Suprapubic skin (tissue), 4 donors: ENCODE data around the gene RBM14. TPM values are rescaled to one million over a fixed set of nuclear protein-coding genes. Genes with fewer than 3 reads are reported as not detected.

Experiments used
- DNase-seq, 2 donors: peaks; one replicate each; pipeline ENCODE4 v3.0.0-alpha.2; 2019; ENCODE audit warnings: low spot score in 2 of 2
- H3K27ac ChIP-seq: fragments of 200-600 bp; sonication (generic); one replicate; pipeline ENCODE4 v1.5.1; 2019
- H3K27me3 ChIP-seq: fragments of 200-600 bp; sonication (generic); one replicate; pipeline ENCODE4 v1.5.1; 2019
- H3K36me3 ChIP-seq: fragments of 200-600 bp; sonication (generic); one replicate; pipeline ENCODE4 v1.5.1; 2019
- H3K4me1 ChIP-seq: fragments of 200-600 bp; sonication (generic); one replicate; pipeline ENCODE4 v1.5.1; 2019
- H3K4me3 ChIP-seq: fragments of 200-600 bp; sonication (generic); one replicate; pipeline ENCODE4 v1.5.1; 2019; ENCODE audit warnings: mild to moderate bottlenecking
- H3K9me3 ChIP-seq: fragments of 200-600 bp; sonication (generic); one replicate; pipeline ENCODE4 v1.5.1; 2019
- EP300 ChIP-seq: sonication (generic); formaldehyde crosslinking; IDR thresholded peaks from one replicate; pipeline ENCODE4 v1.6.1; 2017; ENCODE audit warnings: antibody characterized with exemption
- POLR2A ChIP-seq, 2 donors: fragments of 450-650 bp; IDR thresholded peaks; one replicate each; pipeline ENCODE4 v1.6.1; 2017; ENCODE audit warnings: antibody characterized with exemption in 2 of 2, mild to moderate bottlenecking in 2 of 2, moderate library complexity in 2 of 2
- POLR2AphosphoS5 ChIP-seq, 3 donors: sonication (generic); formaldehyde crosslinking; IDR thresholded peaks; one replicate each; pipeline ENCODE4 v1.6.1; 2017; ENCODE audit warnings: antibody characterized with exemption in 3 of 3
- WGBS: methylation state at CpG from one replicate; pipeline ENCODE4 v1.1.5; 2018; 5-methylcytosine and 5-hydroxymethylcytosine counted together
- total RNA-seq, 4 donors: library from RNA; depleted of rRNA; stranded (reverse); fragments of >200 nt; gene quantifications; one replicate each; pipeline ENCODE4 v1.1.0, GENCODE V29; 2016
- TF ChIP-seq, protein P1 (sequence below), 2 donors: fragments of 200-600 bp in 1 of 2; fragments of 450-650 bp in 1 of 2; sonication (generic) in 1 of 2; IDR thresholded peaks; one replicate each; pipeline ENCODE4 v1.5.1; 2016 to 2019; ENCODE audit warnings: antibody characterized with exemption in 2 of 2, mild to moderate bottlenecking in 1 of 2, moderate library complexity in 1 of 2

Gene RBM14
- total RNA-seq, 4 donors from 2014 or later: 53.2 to 96.1 (median 84.5) TPM

DNA sequence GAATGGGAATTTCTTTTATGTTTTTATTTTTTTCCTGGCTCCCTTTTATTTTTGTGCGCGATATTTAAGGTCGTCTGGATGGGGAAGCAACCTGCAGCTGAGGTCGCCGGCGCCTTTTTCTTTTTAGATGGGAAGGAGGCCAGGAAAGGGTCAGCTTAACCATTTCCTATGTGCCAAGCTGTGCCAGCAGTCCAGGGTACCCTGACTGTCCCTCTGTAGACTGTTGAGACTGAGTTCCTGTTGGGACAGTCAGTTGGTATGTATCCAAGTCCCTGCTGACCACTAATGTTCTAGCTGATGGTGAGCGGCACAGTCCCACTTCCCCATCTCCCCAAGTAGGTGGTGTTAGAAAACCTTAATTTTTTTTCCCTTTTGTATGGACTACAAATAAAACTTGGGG is 10.5 kb downstream of the RBM14 start:
- TF ChIP-seq, protein P1, sequence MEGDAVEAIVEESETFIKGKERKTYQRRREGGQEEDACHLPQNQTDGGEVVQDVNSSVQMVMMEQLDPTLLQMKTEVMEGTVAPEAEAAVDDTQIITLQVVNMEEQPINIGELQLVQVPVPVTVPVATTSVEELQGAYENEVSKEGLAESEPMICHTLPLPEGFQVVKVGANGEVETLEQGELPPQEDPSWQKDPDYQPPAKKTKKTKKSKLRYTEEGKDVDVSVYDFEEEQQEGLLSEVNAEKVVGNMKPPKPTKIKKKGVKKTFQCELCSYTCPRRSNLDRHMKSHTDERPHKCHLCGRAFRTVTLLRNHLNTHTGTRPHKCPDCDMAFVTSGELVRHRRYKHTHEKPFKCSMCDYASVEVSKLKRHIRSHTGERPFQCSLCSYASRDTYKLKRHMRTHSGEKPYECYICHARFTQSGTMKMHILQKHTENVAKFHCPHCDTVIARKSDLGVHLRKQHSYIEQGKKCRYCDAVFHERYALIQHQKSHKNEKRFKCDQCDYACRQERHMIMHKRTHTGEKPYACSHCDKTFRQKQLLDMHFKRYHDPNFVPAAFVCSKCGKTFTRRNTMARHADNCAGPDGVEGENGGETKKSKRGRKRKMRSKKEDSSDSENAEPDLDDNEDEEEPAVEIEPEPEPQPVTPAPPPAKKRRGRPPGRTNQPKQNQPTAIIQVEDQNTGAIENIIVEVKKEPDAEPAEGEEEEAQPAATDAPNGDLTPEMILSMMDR (IDR thresholded peaks at IDR 0.05): no peak
- TF ChIP-seq POLR2AphosphoS5 (IDR thresholded peaks at IDR 0.05): no peak
- TF ChIP-seq POLR2A (IDR thresholded peaks at IDR 0.05): no peak
- TF ChIP-seq EP300: no peak
- Histone ChIP-seq H3K4me3 (no peak overlapping the region), H3K27ac (no peak overlapping the region), H3K9me3 (no peaks in the 10 kb centered on the region), H3K27me3 (no peaks in the 10 kb centered on the region), H3K36me3 (peaks cover 72% of the 10 kb centered on the region), H3K4me1 (peaks cover 14% of the 10 kb centered on the region)
- 82% methylated on average over 7 of the region's 7 CpGs for WGBS
- no peak for DNase-seq

DNA sequence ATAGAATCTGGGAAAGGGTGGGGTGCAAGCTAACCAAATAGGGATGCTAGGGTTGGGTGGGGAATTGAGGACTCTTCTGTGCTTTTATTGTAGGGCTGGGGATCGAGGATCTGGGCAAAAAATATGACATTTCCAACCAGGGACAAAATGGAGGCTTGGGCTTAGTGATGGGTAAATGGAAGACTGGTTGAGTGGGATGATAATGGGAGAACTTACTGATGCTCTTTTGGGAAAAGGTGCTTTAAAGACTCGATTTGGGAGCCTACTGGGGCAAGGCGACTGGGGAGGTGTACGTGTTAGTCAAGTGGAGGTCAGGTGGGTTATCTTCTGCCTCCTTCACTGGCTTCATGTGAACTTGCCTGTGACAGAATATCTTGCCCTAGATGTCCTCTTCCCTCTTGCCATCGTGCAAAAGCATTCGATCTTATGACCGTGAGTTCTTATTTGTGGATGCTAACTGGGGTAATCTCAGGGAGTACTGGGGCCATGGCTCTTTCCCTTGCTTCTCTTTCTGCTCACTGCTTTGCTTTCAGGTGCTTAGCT is 11.7 kb downstream of the RBM14 start:
- H3K9me3 ChIP-seq: no peaks in the 10 kb centered on the region
- peaks cover 3% of the 10 kb centered on the region for H3K4me1 ChIP-seq
- peaks cover 70% of the 10 kb centered on the region for H3K36me3 ChIP-seq
- no peak for DNase-seq
- H3K27me3 ChIP-seq: no peaks in the 10 kb centered on the region
- no peak overlapping the region for H3K27ac ChIP-seq
- H3K4me3 ChIP-seq: no peak overlapping the region
- TF ChIP-seq, protein P1 (IDR thresholded peaks at IDR 0.05): no peak
- TF ChIP-seq POLR2A (IDR thresholded peaks at IDR 0.05): no peak
- no peak for TF ChIP-seq POLR2AphosphoS5 (IDR thresholded peaks at IDR 0.05)
- no peak for TF ChIP-seq EP300
- 90% methylated on average over 7 of the region's 7 CpGs for WGBS

DNA sequence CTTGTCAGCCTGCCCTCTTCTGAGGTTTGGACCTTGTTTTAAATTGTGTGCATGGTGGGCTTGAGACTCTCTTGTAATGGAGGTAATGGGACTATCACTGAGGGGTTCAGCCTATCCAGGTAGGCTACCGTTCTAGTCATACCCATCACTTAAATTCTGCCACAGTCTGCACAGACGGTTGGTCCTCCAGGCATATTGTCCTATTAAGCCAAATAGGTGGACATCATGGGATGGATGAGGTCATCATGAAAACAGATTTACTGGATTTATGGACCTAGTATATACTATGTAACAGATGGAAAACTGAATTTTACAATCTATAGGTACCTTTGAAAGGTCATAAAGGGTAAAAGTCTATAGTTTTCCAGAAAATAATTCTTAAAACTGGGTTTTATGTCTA is 12.9 kb downstream of the RBM14 start:
- TF ChIP-seq EP300 (no peak), POLR2A (IDR thresholded peaks at IDR 0.05) (no peak)
- TF ChIP-seq, protein P1 (IDR thresholded peaks at IDR 0.05): no peak
- H3K4me3 ChIP-seq: no peak overlapping the region
- no peaks in the 10 kb centered on the region for H3K4me1 ChIP-seq
- H3K9me3 ChIP-seq: no peaks in the 10 kb centered on the region
- H3K27me3 ChIP-seq: no peaks in the 10 kb centered on the region
- peaks cover 61% of the 10 kb centered on the region for H3K36me3 ChIP-seq
- 91% methylated on average over 2 of the region's 2 CpGs for WGBS
- DNase-seq: no peak
- no peak overlapping the region for H3K27ac ChIP-seq

DNA sequence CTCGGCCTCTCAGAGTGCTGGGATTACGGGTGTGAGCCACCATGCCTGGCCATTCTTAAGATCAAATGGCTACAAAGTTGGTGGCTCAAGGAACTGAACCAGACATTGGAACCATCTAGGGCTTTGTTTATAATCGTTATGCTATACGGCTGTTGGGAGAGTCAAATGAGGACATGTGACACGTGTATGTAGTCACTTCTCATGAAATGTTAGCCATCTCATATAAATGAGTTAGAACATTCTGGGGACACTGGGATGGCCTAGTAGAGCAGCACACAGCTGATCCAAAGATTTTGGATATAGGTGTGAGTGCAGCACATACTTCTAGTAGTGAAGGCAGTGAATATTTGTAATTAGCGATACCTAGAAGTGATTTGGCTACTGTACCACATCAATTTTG is 15.5 kb downstream of the RBM14 start:
- Histone ChIP-seq H3K27me3 (no peaks in the 10 kb centered on the region), H3K4me1 (peaks cover 11% of the 10 kb centered on the region), H3K9me3 (no peaks in the 10 kb centered on the region), H3K36me3 (peaks cover 36% of the 10 kb centered on the region), H3K4me3 (no peak overlapping the region), H3K27ac (no peak overlapping the region)
- 94% methylated on average over 6 of the region's 6 CpGs for WGBS
- TF ChIP-seq, protein P1 (IDR thresholded peaks at IDR 0.05): no peak
- TF ChIP-seq POLR2AphosphoS5 (IDR thresholded peaks at IDR 0.05) (no peak), POLR2A (IDR thresholded peaks at IDR 0.05) (no peak), EP300 (no peak)
- DNase-seq: no peak

DNA sequence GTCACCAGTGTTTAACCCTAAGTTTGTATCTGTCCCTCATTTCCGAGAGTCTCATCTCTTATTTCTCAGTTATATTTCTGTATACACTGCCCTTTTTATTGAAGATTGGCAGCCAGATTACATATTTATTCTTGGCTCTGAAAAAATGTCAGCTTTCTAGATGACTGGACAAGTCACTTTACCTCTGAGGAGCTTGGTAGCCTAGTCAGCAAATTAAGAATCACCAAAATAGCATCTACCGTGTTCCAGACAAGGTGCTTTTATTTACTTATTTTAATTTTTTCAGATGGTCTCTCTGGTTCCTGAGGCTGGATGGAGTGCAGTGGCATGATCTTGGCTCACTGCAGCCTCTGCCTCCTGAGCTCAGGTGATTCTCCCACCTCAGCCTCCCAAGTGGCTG is 16.5 kb downstream of the RBM14 start:
- Histone ChIP-seq H3K4me1 (peaks cover 22% of the 10 kb centered on the region), H3K36me3 (peaks cover 25% of the 10 kb centered on the region), H3K27me3 (no peaks in the 10 kb centered on the region), H3K4me3 (no peak overlapping the region), H3K9me3 (no peaks in the 10 kb centered on the region), H3K27ac (no peak overlapping the region)
- no peak for DNase-seq
- WGBS: 80% methylated on average over 2 of the region's 2 CpGs
- TF ChIP-seq POLR2A (IDR thresholded peaks at IDR 0.05) (no peak), EP300 (no peak), POLR2AphosphoS5 (IDR thresholded peaks at IDR 0.05) (no peak)
- TF ChIP-seq, protein P1 (IDR thresholded peaks at IDR 0.05): no peak
